OCI-LY3 (cell line): Measurements from ENCODE around the gene IFNG.
"Not testable (repeated sequence)": the region's sequence is repeated elsewhere in the genome, so short reads cannot be mapped to it uniquely, and the experiment has no call there.

Experiments
- H2AFZ ChIP-seq: fragments of 200-600, 300-600 bp; shearing (Covaris generic); 2 replicates; pipeline ENCODE4 v1.6.0; 2014; ENCODE audit warnings: antibody characterized with exemption, low read depth, low read length
- H3K27ac ChIP-seq: fragments of 200-600, 300-600 bp; sonication (generic); 2 replicates; pipeline ENCODE4 v1.5.1; 2014; ENCODE audit warnings: mild to moderate bottlenecking, low read length, moderate library complexity, mixed read lengths
- H3K27me3 ChIP-seq: fragments of 200-600, 300-600 bp; sonication (generic); 2 replicates; pipeline ENCODE4 v1.6.1; 2014; ENCODE audit warnings: low read depth, low read length, mixed read lengths
- H3K36me3 ChIP-seq: fragments of 200-600, 300-600 bp; sonication (generic); replicated peaks from 2 replicates; pipeline ENCODE3; 2014; ENCODE audit warnings: low read depth, low read length, mixed read lengths
- H3K4me1 ChIP-seq: fragments of 300-600, 200-600 bp; sonication (generic); 2 replicates; pipeline ENCODE4 v1.6.1; 2014; ENCODE audit warnings: low read length, mixed read lengths
- H3K4me2 ChIP-seq: fragments of 200-600, 300-600 bp; sonication (generic); 2 replicates; pipeline ENCODE4 v1.6.1; 2014; ENCODE audit warnings: low read length, mixed read lengths
- H3K4me3 ChIP-seq: fragments of 300-600, 200-600 bp; sonication (generic); 2 replicates; pipeline ENCODE4 v1.5.1; 2014; ENCODE audit warnings: antibody characterized with exemption, mild to moderate bottlenecking, low read length, moderate library complexity
- H3K79me2 ChIP-seq: fragments of 300-600, 200-600 bp; shearing (Covaris generic); 2 replicates; pipeline ENCODE4 v1.6.1; 2014; ENCODE audit warnings: mild to moderate bottlenecking, low read length, mixed read lengths
- H3K9ac ChIP-seq: fragments of 300-600, 200-600 bp; shearing (Covaris generic); 2 replicates; pipeline ENCODE4 v1.6.0; 2014; ENCODE audit warnings: mild to moderate bottlenecking, low read length, moderate library complexity
- H3K9me3 ChIP-seq: fragments of 200-600, 300-600 bp; shearing (Covaris generic); 2 replicates; pipeline ENCODE4 v1.6.1; 2014; ENCODE audit warnings: low read length, mixed read lengths; ENCODE audit not compliant: insufficient read depth
- H4K20me1 ChIP-seq: fragments of 200-600, 300-600 bp; sonication (generic); 2 replicates; pipeline ENCODE4 v1.6.1; 2016; ENCODE audit warnings: low read length, mixed read lengths; ENCODE audit not compliant: insufficient read depth
- CTCF ChIP-seq: fragments of 200-600, 300-600 bp; sonication (generic); IDR thresholded peaks from 2 replicates; pipeline ENCODE4 v1.5.1; 2014; ENCODE audit warnings: antibody characterized with exemption, low read length, low read depth
- EZH2phosphoT487 ChIP-seq: fragments of 200-600 bp; shearing (Covaris generic); IDR thresholded peaks from 2 replicates; pipeline ENCODE4 v1.6.1; 2018; ENCODE audit warnings: antibody characterized with exemption, mixed run types, low read depth

Gene IFNG

GRCh38 chr12:68175557-68176061 lies 16.1 kb upstream of the IFNG start:
- H3K4me3 ChIP-seq, result peak overlapping the region; percentile 68
- TF ChIP-seq CTCF, result no peak
- TF ChIP-seq EZH2phosphoT487, result no peak
- peak overlapping the region; percentile 69 for H2AFZ ChIP-seq
- no peaks in the 10 kb centered on the region for H3K9me3 ChIP-seq
- H3K27me3 ChIP-seq, result 0 out of 2 replicates have a peak, but pooled peaks cover 8% of the 10 kb centered on the region
- no peaks in the 10 kb centered on the region for H3K79me2 ChIP-seq
- no peak overlapping the region for H3K9ac ChIP-seq
- H3K4me1 ChIP-seq, result peaks cover 4% of the 10 kb centered on the region; the same call in 1 of the 2 replicates
- no peaks in the 10 kb centered on the region for H3K36me3 ChIP-seq
- H3K27ac ChIP-seq, result no peak overlapping the region
- H4K20me1 ChIP-seq, result no peaks in the 10 kb centered on the region
- peak overlapping the region; percentile 61 for H3K4me2 ChIP-seq

GRCh38 chr12:68174761-68175160 lies 15.2 kb upstream of the IFNG start:
- not testable (repeated sequence) for H2AFZ ChIP-seq, H3K9ac ChIP-seq, H3K4me3 ChIP-seq, H3K4me2 ChIP-seq, H3K79me2 ChIP-seq, H4K20me1 ChIP-seq, H3K4me1 ChIP-seq, H3K36me3 ChIP-seq, H3K27ac ChIP-seq, H3K9me3 ChIP-seq, H3K27me3 ChIP-seq

GRCh38 chr12:68173792-68174191 lies 14.3 kb upstream of the IFNG start:
- Histone ChIP-seq H3K79me2 (no peaks in the 10 kb centered on the region), H3K4me1 (peaks cover 4% of the 10 kb centered on the region; the same call in 1 of the 2 replicates), H4K20me1 (no peaks in the 10 kb centered on the region), H2AFZ (no peak overlapping the region), H3K36me3 (no peaks in the 10 kb centered on the region), H3K27ac (no peak overlapping the region), H3K27me3 (0 out of 2 replicates have a peak, but pooled peaks cover 8% of the 10 kb centered on the region), H3K4me3 (no peak overlapping the region), H3K9ac (no peak overlapping the region), H3K9me3 (no peaks in the 10 kb centered on the region), H3K4me2 (no peak overlapping the region)
- TF ChIP-seq CTCF (no peak), EZH2phosphoT487 (no peak)

- H3K4me2 ChIP-seq, result no peak overlapping the region
- peaks cover 3% of the 10 kb centered on the region; the same call in 1 of the 2 replicates for H3K4me1 ChIP-seq
- no peak for TF ChIP-seq EZH2phosphoT487
- TF ChIP-seq CTCF, result no peak
- H3K79me2 ChIP-seq, result no peaks in the 10 kb centered on the region
- H4K20me1 ChIP-seq, result no peaks in the 10 kb centered on the region
- no peaks in the 10 kb centered on the region for H3K27me3 ChIP-seq
- H3K36me3 ChIP-seq, result no peaks in the 10 kb centered on the region
- no peak overlapping the region for H3K4me3 ChIP-seq
- no peak overlapping the region for H2AFZ ChIP-seq
- H3K9me3 ChIP-seq, result no peaks in the 10 kb centered on the region
- H3K9ac ChIP-seq, result no peak overlapping the region
- no peak overlapping the region for H3K27ac ChIP-seq
Observed at GRCh38 chr12:68170726-68171125, 11.2 kb upstream of the IFNG start.
